ENCODE results near the gene SLC8A3.

SLC8A3 gene

DNA sequence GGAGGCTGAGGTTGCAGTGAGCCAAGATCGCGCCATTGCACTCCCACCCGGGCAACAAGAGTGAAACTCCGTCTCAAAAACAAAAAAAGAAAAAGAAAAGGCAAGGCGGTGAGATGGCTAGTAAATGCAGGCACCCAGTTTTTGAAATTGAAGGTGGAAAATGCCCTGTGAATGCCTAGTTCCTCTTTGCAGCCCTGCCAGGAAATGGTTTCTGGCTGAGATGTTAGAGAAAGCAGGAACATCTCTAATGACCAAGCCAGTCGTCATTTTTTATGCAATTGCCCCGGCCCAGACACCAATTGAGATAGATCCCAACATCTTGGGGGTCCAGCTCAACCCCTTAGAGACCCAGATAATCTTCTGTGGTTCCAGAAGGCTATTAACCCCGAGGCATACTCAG lies 17.0 kb downstream of the SLC8A3 start:
- DNase-seq, result no peak

DNA sequence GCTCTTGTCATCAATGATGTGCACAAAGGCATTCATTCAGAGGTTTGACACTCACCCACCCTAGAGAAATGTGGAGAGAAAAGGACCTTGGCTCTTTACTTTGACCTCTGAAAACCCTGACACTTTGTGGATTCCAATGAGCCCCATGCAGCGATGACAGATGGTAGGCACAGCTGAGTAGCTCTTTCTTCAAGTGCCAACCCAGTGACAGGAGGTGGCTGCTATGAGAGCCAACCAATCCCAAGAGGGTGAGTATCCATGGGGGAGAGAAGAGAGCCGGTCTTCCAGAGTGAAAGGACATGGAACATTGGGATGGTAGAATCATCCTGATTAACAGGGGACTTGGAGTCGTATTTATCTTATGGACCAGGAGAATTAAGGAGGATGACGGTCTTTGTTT lies 17.8 kb downstream of the SLC8A3 start:
- no peak for DNase-seq

DNA sequence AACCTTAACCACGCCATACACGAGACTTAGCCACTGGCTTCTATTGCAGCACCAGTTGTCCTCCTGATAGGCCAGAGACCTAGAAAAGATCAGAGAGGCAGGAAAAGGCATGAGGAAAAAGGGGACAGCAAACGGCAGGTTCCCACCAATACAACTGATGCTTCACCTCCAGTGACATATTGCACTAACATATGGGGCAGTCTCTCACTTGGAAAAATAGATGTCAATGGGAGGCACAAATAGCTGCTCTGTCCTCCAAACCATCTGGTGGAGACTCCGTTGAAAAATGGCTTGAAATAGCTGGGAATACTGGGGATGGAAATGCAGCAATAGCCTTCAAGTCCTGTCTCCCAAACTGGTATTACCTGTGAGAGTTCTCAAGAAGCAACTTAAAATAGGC lies 20.3 kb downstream of the SLC8A3 start:
- no peak for DNase-seq

DNA sequence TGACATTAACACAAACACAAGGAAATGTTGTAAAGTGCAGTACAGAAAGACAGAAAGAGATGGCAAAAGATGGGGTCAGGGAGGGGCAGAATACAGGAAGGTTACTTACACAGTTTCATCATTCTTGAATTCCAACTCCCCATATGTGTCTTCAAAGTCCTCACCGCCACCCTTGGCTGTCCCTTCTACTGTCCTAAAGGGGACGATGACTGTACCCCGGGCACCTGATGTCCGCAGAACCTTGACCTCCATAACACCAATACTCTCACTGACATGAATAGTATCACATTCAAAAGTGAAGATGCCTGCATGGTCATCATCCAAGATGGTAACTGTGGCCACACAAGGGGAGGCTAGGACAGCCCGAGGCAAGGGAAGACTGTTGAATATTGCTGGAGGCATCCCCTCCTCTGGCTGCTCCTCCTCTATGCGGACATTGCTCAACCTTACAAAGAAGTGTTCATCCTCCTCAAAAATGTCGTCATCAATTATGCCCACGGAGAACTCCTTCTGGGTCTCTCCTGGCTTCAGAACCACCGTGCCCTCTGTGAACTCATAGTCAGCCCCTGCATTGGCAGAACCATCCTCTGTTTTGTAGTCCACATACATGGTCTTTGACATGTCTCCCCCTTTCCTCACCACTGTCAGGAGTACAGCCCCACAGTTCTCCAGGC lies 22.1 kb downstream of the SLC8A3 start:
- DNase-seq, result no peak

DNA sequence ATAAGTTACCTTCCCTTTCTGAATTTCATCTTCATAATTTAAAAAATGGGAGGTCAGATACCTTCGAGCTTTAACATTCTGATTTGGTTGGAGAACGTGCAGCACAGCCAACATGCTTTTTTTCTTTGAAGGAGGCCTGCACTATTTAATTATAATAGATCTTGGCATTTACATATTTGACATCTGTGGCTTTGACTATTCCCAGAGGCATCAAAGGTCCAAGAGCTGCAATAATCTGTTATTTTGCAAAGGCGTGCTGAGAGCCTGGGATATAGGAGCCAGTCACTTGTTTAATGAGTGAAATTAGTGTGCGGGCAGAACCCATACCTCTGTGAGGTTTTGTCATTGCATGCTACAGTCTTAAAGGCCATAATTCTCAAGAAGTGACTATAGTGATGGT lies 26.4 kb downstream of the SLC8A3 start:
- no peak for DNase-seq

DNA sequence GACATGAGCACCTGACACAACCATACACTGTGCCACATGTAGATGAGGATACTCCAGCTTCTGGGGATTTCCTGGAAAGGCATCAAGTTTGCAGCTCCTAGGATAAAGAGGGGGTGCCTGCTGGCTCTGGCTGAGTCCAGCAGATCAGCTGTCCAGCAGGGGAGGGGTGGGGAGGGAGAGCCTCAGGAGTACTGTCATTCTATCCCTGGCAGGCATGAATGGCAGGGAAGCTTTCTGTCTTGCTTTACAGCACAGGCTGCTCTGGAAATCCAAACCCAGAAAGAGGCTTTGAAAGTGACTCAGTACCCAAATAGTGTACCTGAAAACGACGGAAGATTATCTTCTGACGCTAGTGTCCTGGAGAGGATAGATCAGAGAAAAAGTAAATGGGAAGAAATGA lies 32.2 kb downstream of the SLC8A3 start:
- DNase-seq, result no peak

DNA sequence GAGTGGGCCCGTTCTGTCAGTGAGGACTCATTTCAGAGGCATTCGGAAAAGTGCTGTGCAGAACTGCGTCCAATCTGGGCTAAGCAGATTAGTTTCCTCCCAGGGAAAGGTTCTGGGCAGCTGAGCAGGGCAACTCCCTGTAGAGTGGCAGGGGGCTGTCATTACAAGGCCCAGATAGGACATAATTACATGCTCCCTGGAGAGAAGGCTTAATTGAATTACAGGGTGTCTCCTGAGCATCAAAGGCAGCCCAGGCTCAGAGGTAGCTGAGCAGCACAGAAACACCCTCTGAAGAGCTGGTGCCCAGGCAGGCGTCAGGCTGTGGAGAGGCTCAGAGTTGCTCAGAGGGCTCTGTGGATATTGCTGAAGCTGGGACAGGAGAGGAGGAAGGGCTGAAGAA lies 36.0 kb downstream of the SLC8A3 start:
- peak; percentile 60 for DNase-seq

DNA sequence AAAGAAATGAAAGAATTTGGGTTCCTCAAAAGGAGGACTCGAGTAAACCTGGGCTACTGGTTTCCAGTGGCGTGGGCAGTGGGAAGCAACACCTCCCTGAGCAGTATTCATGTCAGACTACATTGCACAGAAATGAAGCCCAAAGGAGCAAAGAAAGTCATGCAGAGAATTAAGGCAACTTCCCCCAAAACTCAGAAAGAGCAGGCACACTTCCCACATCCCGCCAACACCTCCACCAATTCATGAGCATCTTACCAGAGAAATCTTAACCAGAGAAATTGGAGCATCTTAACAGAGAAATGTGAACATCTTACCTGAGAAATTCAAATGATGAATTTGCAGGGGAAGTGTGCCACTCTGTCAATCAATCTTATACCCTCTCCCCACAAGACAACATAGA lies 36.7 kb downstream of the SLC8A3 start:
- DNase-seq, result no peak

DNA sequence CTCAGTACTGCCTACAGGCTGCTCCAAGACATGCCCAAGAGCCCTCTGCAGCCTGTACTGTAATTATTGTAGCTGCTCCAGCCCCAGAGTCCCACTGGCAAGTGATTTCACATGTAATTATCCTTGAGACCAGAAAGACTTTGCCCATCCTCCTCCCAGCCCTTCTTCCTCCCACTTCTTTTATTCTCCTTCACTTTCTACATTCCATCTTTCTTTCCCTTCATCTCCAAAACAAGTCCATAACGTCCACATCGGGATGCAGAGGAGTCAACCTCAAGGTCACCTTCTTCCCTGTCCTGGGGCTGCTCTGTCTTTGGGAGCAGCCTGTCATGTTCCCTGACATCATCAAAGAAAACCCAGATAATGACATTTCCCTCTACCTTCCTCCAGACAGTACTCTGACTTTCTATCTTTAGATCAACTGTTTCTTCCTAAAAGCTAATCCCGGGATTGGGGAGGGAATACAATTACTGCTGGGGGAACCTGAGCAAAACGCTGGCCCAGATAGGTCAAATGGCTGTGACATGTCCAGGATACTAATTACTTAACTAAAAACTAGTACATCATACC lies 39.1 kb downstream of the SLC8A3 start:
- DNase-seq, result peak; percentile 76

DNA sequence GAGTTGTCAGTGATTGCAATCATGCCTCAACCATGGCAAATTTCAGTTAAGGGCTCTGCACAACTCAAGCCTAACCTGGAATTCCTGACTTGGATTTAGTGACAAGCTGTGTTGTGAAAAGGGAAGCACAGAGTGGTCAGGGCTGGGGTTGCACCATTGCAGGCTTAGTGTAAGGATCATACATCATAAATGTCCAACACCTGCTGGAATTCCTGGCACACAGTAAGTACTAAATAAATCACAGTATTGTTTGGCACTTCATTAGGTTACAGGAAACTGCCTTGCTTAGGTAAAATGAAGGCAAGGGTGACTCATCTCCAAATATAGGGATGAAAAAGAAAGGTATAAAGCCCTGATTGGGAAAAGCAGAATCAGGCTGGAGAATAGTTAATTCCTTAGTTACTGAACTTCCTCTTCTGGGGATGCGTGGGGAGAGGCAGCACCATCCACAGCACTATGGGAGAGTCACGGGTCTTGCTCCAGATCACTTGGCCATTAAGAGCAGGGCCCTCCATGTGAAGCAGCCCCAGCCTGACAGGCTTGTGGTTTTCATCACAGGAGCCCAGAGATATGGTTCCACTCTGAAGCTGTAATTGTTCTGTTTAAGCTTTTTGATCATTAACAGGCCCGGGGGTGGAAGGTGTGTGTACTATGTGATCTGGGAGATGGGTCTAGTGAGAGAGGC lies 39.7 kb downstream of the SLC8A3 start:
- DNase-seq, result no peak

DNA sequence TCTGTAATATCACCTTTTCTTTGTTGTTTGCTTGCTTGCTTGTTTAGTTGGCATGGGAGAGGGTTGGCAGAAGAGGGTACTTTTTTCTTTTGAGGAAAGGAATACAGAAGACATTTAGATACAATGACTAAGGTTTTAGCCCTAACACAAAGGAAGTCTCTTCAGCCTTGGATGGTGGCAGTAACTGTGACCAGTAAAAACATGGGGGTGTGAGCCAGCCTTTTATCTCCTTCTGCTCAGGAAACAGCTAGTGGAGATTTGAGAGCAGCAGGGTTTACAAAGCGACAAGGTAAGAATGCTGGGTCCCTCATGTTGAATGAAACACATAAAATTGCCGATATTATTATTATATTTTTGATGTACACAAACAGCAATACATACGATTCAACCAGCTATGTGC lies 40.4 kb downstream of the SLC8A3 start:
- DNase-seq, result no peak

DNA sequence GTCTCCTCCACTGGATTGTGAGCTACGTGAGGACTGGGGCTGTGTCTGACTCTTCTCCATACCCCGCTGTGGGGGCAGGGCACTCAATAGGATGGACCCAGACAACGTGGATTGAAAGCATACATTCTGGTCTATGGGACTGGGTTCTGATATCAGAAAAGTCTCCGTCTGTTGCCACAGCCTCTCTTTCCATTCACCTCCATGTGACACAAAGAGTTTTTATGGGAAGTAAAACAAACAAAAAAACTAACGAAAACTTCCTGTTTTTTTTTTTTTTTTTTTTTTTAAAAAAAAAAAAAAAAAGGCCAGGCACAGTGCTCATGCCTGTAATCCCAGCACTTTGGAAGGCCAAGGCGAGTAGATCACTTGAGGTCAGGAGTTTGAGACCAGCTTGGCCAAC lies 44.7 kb downstream of the SLC8A3 start:
- no peak for DNase-seq

DNA sequence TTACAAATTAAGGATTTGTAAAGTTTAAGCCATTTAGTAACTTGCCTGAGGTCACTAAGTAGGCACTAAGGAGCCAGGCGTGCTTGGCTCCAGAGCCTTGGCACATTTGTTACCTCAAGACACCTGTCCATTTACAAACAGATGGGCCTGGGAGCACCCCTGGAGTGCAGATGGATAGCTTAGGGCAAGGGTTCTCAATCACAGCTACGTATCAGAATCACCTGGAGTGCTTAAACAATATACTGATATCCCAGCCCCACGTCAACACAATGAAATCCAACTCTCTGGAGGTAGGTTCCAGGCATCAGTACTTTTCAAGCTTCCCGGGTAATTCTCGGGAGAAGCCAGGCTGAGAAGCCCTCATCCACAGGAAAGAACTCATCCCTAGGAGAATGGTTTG lies 45.4 kb downstream of the SLC8A3 start:
- no peak for DNase-seq

DNA sequence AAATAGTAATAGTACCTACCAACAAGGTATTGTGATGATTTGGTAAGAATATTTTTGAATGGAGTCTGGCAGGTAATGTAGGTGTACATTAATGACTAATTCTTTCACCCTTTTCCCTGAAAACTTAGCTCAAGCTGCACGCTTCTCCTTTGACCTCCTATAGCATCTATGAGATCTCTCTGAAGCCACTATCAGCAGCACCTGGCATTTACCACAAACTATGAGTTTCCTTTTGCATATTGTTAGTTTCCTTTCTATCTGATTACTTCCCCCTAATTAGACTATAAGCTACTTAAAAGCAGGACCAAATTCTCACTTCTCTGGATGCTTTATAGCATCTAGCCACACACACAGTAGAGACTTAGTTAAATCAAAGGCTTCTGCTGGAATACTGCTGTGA lies 48.1 kb downstream of the SLC8A3 start:
- no peak for DNase-seq

DNA sequence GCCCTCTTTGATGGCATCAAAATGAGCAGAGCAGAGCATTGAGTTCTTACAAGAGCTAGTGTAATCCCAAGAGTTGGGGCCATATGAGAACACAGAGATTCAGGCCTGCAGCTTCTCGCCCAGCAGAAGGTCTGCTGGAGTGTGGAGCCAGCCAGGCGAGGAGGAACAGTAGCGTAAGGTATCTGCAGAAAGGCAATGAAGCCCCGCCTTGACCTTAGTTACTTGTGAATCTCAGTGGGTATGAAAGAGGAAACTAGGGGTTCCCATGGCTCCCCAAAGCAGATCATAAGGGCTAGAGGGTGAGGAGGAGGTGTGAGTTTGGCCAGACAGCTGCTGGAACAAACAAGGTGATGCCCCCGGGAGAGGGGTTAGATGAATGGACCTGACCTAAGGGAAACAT lies 49.4 kb downstream of the SLC8A3 start:
- DNase-seq, result no peak

DNA sequence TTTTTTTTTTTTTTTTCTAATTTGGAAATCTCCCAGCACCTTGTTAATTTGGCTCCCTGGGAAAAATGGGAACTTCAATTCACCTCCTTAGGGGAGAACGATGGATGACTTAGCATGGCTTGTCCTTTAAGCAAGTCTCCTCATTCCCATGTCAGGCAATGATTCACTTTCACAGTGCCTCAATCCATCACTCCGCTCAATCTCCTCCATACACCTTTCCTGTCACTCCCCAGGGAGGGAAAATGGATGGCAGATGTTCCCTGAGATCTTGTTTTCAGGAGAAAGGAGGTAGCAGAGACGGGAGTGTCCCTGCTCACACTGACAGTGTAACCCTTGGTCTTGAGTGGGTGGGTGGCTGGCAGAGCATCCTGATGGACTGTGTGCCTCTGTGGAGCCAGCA lies 51.0 kb downstream of the SLC8A3 start:
- DNase-seq, result no peak

DNA sequence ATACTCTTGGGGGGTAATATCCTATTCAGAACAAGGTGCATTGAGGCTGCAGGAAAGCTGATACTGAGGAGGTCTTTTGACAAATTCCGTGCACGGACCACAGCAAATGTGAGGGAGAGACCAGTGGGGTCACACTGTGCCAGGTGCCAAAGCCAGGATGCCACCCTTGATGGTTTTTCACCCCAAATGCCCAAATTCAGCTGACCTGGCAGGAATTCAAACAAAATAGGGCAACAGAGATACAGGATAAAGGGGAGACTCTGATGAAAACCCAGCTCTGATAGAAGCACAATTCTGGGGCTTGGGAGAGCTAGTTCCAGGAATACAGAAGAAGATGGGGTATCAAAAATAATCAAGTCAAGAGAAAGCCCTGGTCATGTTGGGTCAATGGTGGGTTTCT lies 55.3 kb downstream of the SLC8A3 start:
- no peak for DNase-seq

DNA sequence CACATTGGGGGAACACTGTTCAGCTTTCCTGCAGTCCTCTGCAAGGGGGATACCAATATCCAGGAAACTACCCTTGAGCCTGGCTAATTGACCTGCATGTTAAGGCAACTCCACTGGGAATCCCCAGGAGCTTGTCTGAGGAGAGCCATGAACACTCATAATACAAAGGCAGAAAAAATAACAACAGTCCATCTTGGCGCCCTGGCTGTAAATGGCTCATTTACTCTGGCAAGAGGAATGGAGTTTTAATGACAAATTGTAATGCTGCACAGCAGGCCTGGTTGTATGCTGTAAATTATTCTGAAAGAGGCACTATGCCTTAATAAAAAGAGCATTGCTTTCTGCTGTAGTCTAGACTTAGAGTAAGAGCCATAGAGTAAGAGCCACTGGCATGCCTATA lies 58.3 kb downstream of the SLC8A3 start:
- DNase-seq, result peak; percentile 88

DNA sequence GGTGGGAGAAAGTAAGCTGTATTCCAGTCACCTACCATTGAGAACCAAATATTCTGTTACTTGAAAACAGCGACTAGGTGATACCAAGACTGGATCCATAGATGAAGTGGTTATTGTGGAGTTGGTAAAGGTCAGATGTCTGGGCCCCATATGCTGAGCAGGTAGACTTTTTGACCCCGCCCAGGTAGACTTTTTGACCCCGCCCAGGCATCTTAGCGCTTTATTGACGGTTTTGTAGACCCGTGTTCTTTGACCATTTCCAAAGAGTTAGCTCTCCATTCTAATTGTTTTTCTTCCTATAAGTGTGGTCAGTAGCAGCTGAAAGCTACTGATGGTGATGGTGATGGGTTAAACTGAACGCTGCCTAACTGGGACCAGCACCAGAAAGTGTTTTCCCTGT lies 61.6 kb downstream of the SLC8A3 start:
- DNase-seq, result no peak

DNA sequence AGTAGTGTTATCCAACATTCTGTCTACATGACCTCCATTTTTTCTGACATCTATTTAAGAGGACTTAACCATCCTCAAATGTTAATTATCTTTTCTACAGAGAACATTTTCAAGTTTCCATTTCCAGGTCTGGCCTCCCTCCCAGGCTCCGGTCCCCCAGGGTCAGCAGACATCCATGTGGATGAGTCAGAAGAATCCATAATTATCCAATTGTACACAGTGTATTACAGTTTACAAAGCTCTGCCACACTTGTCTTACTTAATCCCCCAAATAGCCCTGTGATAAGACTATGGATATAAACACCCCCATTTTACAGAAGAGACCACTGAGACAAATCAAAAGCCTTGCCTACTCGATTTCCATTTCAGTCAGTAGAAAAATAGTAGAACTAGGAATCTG lies 65.0 kb downstream of the SLC8A3 start:
- DNase-seq, result no peak

DNA sequence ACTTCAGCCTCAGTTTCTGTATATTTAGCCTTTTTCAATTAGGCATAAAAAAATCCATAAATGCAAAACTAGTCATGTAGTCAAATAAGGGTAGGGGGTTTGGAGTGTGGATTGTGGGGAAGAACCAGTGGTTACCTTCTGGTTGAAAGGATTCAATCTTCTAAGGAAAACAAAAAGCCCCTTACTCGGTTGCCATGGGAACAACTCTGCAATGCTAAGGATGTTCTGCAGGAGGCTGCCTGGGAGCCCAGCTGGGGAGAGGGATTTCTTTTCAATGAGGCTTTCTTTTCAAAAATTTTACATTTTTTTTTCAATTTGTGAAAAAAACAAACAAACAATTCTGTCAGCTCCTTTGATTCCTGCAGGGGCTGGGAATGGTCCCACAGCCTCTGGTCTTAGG lies 67.2 kb downstream of the SLC8A3 start:
- peak; percentile 30 for DNase-seq

DNA sequence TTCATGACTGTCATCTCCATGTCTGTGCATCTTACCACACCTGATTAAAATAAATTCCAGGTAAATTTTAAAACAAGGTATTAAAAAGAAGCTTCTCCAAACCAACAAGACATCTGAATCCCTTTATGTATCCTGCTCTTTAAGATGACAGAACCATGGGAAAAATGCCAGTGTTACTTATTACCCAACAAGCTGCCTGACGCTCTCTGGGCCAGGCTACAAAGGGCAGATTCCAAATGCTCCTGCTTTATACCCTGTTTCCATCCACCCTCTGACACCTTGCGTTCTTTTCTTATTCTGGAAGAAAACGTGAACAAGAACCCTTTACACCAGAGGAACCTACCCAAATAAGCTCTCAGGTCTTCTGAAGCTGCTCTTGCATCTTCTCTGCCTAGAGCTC lies 70.7 kb downstream of the SLC8A3 start:
- DNase-seq, result no peak

DNA sequence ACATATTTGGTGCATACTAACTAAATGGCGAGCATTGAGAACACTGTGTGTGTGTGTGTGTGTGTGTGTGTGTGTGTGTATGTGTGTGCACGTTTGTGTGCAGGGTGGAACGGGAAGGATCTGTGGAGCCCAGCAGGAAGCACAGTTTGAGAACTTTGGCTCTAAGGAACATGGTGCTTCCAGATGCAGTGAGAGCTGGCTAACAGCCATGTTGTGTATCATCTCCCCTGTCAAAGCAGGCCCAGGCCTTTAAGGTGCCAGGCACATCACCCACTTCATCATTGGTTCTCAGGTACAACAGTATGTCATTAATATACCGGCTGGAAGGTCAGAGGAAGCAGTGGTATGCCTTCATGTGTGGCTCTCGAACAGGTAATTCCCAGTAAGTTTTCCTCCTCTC lies 72.5 kb downstream of the SLC8A3 start:
- DNase-seq, result no peak

DNA sequence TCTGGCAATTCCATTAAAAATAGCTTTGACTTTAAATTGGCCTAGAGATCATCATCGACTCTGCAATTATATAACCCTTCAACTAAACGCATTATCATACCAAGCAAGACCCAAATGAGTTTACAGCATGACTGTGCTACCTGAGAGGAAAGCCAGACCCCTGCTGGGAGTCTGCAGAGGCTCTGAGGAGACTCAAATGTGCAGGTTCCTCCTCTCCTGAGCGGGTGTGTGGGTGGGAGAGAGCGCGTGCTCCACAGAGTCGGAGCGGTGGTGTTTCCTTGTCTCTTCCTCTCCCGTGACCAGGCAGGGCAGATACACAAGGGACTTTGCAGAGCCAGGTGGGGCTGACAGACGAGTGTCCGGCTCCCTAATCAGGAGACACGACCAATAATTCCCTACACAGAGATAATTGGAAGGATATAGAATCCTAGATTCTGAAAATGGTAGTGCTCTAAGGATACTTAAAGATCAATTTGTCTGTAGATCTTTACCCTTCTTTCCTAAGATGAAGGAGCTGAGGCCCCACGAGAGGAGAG lies 74.1 kb downstream of the SLC8A3 start:
- peak; percentile 69 for DNase-seq

DNA sequence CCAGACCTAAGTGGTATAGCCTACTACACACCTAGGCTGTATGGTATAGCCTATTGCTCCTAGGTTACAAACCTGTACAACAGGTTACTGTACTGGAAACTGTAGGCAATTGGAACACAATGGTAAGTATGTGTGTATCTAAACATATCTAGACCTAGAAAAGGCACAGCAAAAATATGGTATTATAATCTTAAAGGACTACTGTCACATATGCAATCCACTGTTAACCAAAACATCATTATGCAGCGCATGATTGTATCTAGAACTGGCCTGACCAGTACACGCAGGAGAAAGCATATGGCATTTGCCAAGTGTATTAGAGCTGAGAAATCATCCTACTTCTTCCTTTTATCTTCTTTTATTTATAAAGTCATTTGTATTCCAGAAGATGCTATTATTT lies 75.5 kb downstream of the SLC8A3 start:
- no peak for DNase-seq
